ENCODE results near the gene NRDC.
"Not testable (repeated sequence)": the region's sequence is repeated elsewhere in the genome, so short reads cannot be mapped to it uniquely, and the experiment has no call there.

The NRDC gene

GRCh38 chr1:51910221-51911000, 31.9 kb upstream of the NRDC start:
- H3K27ac ChIP-seq (ENCODE audit: low read depth, low read length), result no peak overlapping the region
- H3K27me3 ChIP-seq (ENCODE audit: control insufficient read depth in 1 of 2, insufficient read depth in 2 of 2, low read length in 2 of 2), result peaks cover 0 to 4% of the 10 kb centered on the region in 2 donors
- no peak overlapping the region for H3K4me3 ChIP-seq (ENCODE audit: low read depth in 1 of 2, low read length in 2 of 2)
- H3K9ac ChIP-seq (ENCODE audit: low read length), result no peak overlapping the region
- H3K36me3 ChIP-seq (ENCODE audit: insufficient read depth, low read length), result no peaks in the 10 kb centered on the region
- H3K4me1 ChIP-seq (ENCODE audit: insufficient read depth, low read length), result peaks cover 8% of the 10 kb centered on the region
- no peaks in the 10 kb centered on the region for H3K9me3 ChIP-seq (ENCODE audit: low read length)

- H3K4me1 ChIP-seq (ENCODE audit: insufficient read depth, low read length), result peaks cover 8% of the 10 kb centered on the region
These were observed 30.0 kb upstream of the NRDC start for GRCh38 chr1:51908499-51908898.

GRCh38 chr1:51907079-51907702, 28.7 kb upstream of the NRDC start:
- Histone ChIP-seq H3K4me1 (ENCODE audit: insufficient read depth, low read length) (peaks cover 8% of the 10 kb centered on the region), H3K27me3 (ENCODE audit: control insufficient read depth in 1 of 2, insufficient read depth in 2 of 2, low read length in 2 of 2) (peaks cover 0 to 4% of the 10 kb centered on the region in 2 donors), H3K9me3 (ENCODE audit: low read length) (no peaks in the 10 kb centered on the region), H3K4me3 (ENCODE audit: low read depth in 1 of 2, low read length in 2 of 2) (no peak overlapping the region), H3K9ac (ENCODE audit: low read length) (no peak overlapping the region), H3K27ac (ENCODE audit: low read depth, low read length) (no peak overlapping the region), H3K36me3 (ENCODE audit: insufficient read depth, low read length) (no peaks in the 10 kb centered on the region)

More at GRCh38 chr1:51908499-51908898, 30.0 kb upstream of the NRDC start:
- H3K27ac ChIP-seq (ENCODE audit: low read depth, low read length), result no peak overlapping the region
- H3K36me3 ChIP-seq (ENCODE audit: insufficient read depth, low read length), result no peaks in the 10 kb centered on the region
- no peak overlapping the region for H3K9ac ChIP-seq (ENCODE audit: low read length)
- H3K9me3 ChIP-seq (ENCODE audit: low read length), result no peaks in the 10 kb centered on the region
- peaks cover 0 to 4% of the 10 kb centered on the region in 2 donors for H3K27me3 ChIP-seq (ENCODE audit: control insufficient read depth in 1 of 2, insufficient read depth in 2 of 2, low read length in 2 of 2)
- H3K4me3 ChIP-seq (ENCODE audit: low read depth in 1 of 2, low read length in 2 of 2), result no peak overlapping the region

- Histone ChIP-seq H3K9ac (ENCODE audit: low read length) (no peak overlapping the region), H3K27me3 (ENCODE audit: control insufficient read depth in 1 of 2, insufficient read depth in 2 of 2, low read length in 2 of 2) (peaks cover 0 to 4% of the 10 kb centered on the region in 2 donors), H3K27ac (ENCODE audit: low read depth, low read length) (no peak overlapping the region)
These were observed 28.0 kb upstream of the NRDC start for GRCh38 chr1:51906306-51907078.

GRCh38 chr1:51902456-51902855, 23.9 kb upstream of the NRDC start:
- H3K4me1 ChIP-seq (ENCODE audit: insufficient read depth, low read length), result no peaks in the 10 kb centered on the region
- H3K9me3 ChIP-seq (ENCODE audit: low read length), result no peaks in the 10 kb centered on the region
- no peak overlapping the region for H3K27ac ChIP-seq (ENCODE audit: low read depth, low read length)
- no peaks in the 10 kb centered on the region for H3K36me3 ChIP-seq (ENCODE audit: insufficient read depth, low read length)
- no peak overlapping the region for H3K9ac ChIP-seq (ENCODE audit: low read length)
- no peaks in the 10 kb centered on the region for H3K27me3 ChIP-seq (ENCODE audit: control insufficient read depth in 1 of 2, insufficient read depth in 2 of 2, low read length in 2 of 2)
- H3K4me3 ChIP-seq (ENCODE audit: low read depth in 1 of 2, low read length in 2 of 2), result no peak overlapping the region

More at GRCh38 chr1:51906306-51907078, 28.0 kb upstream of the NRDC start:
- Histone ChIP-seq H3K9me3 (ENCODE audit: low read length) (no peaks in the 10 kb centered on the region), H3K4me1 (ENCODE audit: insufficient read depth, low read length) (peaks cover 8% of the 10 kb centered on the region), H3K4me3 (ENCODE audit: low read depth in 1 of 2, low read length in 2 of 2) (no peak overlapping the region), H3K36me3 (ENCODE audit: insufficient read depth, low read length) (no peaks in the 10 kb centered on the region)

- peaks cover 0 to 8% of the 10 kb centered on the region in 2 donors for H3K27me3 ChIP-seq (ENCODE audit: control insufficient read depth in 1 of 2, insufficient read depth in 2 of 2, low read length in 2 of 2)
These were observed 22.6 kb upstream of the NRDC start for GRCh38 chr1:51901151-51901550.

DNA sequence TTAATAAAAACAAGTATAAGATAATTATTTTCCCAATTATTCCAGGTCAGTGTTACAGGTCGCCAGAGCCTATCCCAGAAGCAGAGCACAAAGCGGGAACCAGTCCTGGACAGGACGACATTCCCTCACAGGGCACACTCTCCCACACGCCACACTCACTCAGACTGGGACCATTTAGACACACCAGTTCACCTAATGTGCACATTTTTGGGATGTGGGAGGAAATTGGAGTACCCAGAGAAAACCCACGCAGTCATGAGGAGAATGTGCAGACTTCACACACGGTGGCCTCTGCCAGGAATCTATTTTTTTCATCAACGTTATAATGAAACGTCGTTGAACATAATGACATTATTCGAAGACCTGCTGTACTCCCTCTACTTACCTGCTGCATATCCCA, 20.5 kb upstream of the NRDC start:
- Histone ChIP-seq H3K27ac (ENCODE audit: low read depth, low read length) (no peak overlapping the region), H3K9ac (ENCODE audit: low read length) (no peak overlapping the region), H3K4me3 (ENCODE audit: low read depth in 1 of 2, low read length in 2 of 2) (no peak overlapping the region), H3K36me3 (ENCODE audit: insufficient read depth, low read length) (no peaks in the 10 kb centered on the region), H3K9me3 (ENCODE audit: low read length) (no peaks in the 10 kb centered on the region), H3K4me1 (ENCODE audit: insufficient read depth, low read length) (no peaks in the 10 kb centered on the region), H3K27me3 (ENCODE audit: control insufficient read depth in 1 of 2, insufficient read depth in 2 of 2, low read length in 2 of 2) (peaks cover 0 to 8% of the 10 kb centered on the region in 2 donors)

More at GRCh38 chr1:51901151-51901550, 22.6 kb upstream of the NRDC start:
- Histone ChIP-seq H3K36me3 (ENCODE audit: insufficient read depth, low read length) (no peaks in the 10 kb centered on the region), H3K9me3 (ENCODE audit: low read length) (no peaks in the 10 kb centered on the region), H3K27ac (ENCODE audit: low read depth, low read length) (no peak overlapping the region), H3K9ac (ENCODE audit: low read length) (no peak overlapping the region), H3K4me1 (ENCODE audit: insufficient read depth, low read length) (no peaks in the 10 kb centered on the region), H3K4me3 (ENCODE audit: low read depth in 1 of 2, low read length in 2 of 2) (no peak overlapping the region)

GRCh38 chr1:51898090-51898734, 19.7 kb upstream of the NRDC start:
- Histone ChIP-seq H3K36me3 (ENCODE audit: insufficient read depth, low read length) (no peaks in the 10 kb centered on the region), H3K9ac (ENCODE audit: low read length) (no peak overlapping the region), H3K4me1 (ENCODE audit: insufficient read depth, low read length) (no peaks in the 10 kb centered on the region), H3K9me3 (ENCODE audit: low read length) (no peaks in the 10 kb centered on the region), H3K4me3 (ENCODE audit: low read depth in 1 of 2, low read length in 2 of 2) (no peak overlapping the region), H3K27ac (ENCODE audit: low read depth, low read length) (no peak overlapping the region), H3K27me3 (ENCODE audit: control insufficient read depth in 1 of 2, insufficient read depth in 2 of 2, low read length in 2 of 2) (peaks cover 0 to 8% of the 10 kb centered on the region in 2 donors)

DNA sequence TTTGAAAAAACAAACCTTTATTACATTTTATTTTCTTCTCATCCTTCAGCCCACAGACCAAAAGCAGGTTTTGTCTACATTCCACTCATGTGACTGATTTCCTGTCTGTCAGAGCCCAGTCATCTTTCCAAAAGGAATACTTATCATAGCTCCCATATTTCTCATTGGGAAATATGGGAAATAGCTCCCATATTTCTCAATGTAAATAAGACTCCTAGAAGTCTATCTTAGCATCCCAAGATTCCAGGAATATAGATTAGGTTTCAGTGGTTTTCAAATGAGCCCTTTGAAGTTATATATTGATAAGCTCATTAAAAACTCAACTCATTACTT, 19.1 kb upstream of the NRDC start:
- Histone ChIP-seq H3K4me3 (ENCODE audit: low read depth in 1 of 2, low read length in 2 of 2) (no peak overlapping the region), H3K9ac (ENCODE audit: low read length) (no peak overlapping the region), H3K4me1 (ENCODE audit: insufficient read depth, low read length) (no peaks in the 10 kb centered on the region), H3K27me3 (ENCODE audit: control insufficient read depth in 1 of 2, insufficient read depth in 2 of 2, low read length in 2 of 2) (peaks cover 0 to 8% of the 10 kb centered on the region in 2 donors), H3K36me3 (ENCODE audit: insufficient read depth, low read length) (no peaks in the 10 kb centered on the region), H3K27ac (ENCODE audit: low read depth, low read length) (no peak overlapping the region), H3K9me3 (ENCODE audit: low read length) (no peaks in the 10 kb centered on the region)

- not testable (repeated sequence) for H3K27me3 ChIP-seq (ENCODE audit: control insufficient read depth in 1 of 2, insufficient read depth in 2 of 2, low read length in 2 of 2); H3K36me3 ChIP-seq (ENCODE audit: insufficient read depth, low read length); H3K4me1 ChIP-seq (ENCODE audit: insufficient read depth, low read length); H3K9ac ChIP-seq (ENCODE audit: low read length); H3K9me3 ChIP-seq (ENCODE audit: low read length); H3K4me3 ChIP-seq (ENCODE audit: low read depth in 1 of 2, low read length in 2 of 2); H3K27ac ChIP-seq (ENCODE audit: low read depth, low read length)
These were observed 16.2 kb upstream of the NRDC start for GRCh38 chr1:51894748-51895147.

- Histone ChIP-seq H3K27me3 (ENCODE audit: control insufficient read depth in 1 of 2, insufficient read depth in 2 of 2, low read length in 2 of 2) (no peaks in the 10 kb centered on the region), H3K9ac (ENCODE audit: low read length) (peak overlapping the region; percentile 99), H3K9me3 (ENCODE audit: low read length) (no peaks in the 10 kb centered on the region), H3K27ac (ENCODE audit: low read depth, low read length) (peak overlapping the region; percentile 96), H3K4me1 (ENCODE audit: insufficient read depth, low read length) (peaks cover 36% of the 10 kb centered on the region), H3K4me3 (ENCODE audit: low read depth in 1 of 2, low read length in 2 of 2) (peak overlapping the region; percentile 87 to 100), H3K36me3 (ENCODE audit: insufficient read depth, low read length) (no peaks in the 10 kb centered on the region)
These were observed 265 bp downstream of the NRDC start for GRCh38 chr1:51878308-51878615.
